Measurements from ENCODE around the gene KLHL14. TPM values are rescaled to one million over a fixed set of nuclear protein-coding genes. Genes with fewer than 3 reads are reported as not detected.

The KLHL14 gene
- total RNA-seq, 1 experiment from 2014 or later, result not detected

DNA sequence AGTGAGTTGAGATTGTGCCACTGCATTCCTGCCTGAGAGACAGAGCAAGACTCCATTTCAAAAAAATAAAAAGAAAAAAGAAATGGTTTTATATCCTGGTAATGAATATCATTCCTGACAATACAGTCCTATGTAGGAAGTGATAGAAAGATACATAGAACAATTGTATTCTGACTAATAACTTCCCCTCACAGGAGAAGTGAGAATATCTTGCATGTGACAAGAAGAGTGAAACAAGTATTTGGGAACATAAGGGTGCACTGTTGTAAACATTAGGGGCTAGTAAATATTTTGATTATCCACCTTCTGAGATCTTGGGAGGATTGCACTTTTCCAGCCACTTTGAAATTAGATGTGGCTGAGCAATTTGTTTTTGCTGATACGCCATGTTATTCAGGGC lies 40.7 kb downstream of the KLHL14 start:
- H3K79me2 ChIP-seq (ENCODE audit: insufficient read depth, low read length), result no peaks in the 10 kb centered on the region
- DNase-seq (ENCODE audit: low read depth, low spot score), result no peak
- intact Hi-C loops (cut with micrococcal nuclease), result no loop called here
- no peaks in the 10 kb centered on the region for H3K9me2 ChIP-seq (ENCODE audit: insufficient read depth)
- no peak overlapping the region for H3K27ac ChIP-seq (ENCODE audit: low read depth, low read length)
- TF ChIP-seq SIN3A (IDR thresholded peaks at IDR 0.05; ENCODE audit: low read depth), result no peak
- no peak for TF ChIP-seq ELF1 (IDR thresholded peaks at IDR 0.05; ENCODE audit: borderline replicate concordance, low read depth)
- TF ChIP-seq EGR1 (IDR thresholded peaks at IDR 0.05; ENCODE audit: low read depth), result no peak
- no peak for TF ChIP-seq ZNF274 (IDR thresholded peaks at IDR 0.05; ENCODE audit: low read depth, low read length)
- no peak for TF ChIP-seq POLR2A (IDR thresholded peaks at IDR 0.05; ENCODE audit: borderline replicate concordance, extremely low read depth, insufficient read depth, insufficient read length)
- TF ChIP-seq, protein P1, sequence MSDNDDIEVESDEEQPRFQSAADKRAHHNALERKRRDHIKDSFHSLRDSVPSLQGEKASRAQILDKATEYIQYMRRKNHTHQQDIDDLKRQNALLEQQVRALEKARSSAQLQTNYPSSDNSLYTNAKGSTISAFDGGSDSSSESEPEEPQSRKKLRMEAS (IDR thresholded peaks at IDR 0.05), result no peak
- no peak for TF ChIP-seq TCF7L2 (IDR thresholded peaks at IDR 0.05; ENCODE audit: borderline replicate concordance, extremely low read depth, insufficient read depth, insufficient read length)
- BruUV-seq (replicated peaks), result no TSS peak
- CTCF ChIA-PET, result no interaction called here
- H3K36me3 ChIP-seq (ENCODE audit: control insufficient read depth in 1 of 2, insufficient read depth in 2 of 2, low read length in 2 of 2), result no peaks in the 10 kb centered on the region
- H4K20me1 ChIP-seq (ENCODE audit: insufficient read depth), result no peaks in the 10 kb centered on the region
- ATAC-seq, result no peak
- H3K9me3 ChIP-seq (ENCODE audit: control insufficient read depth in 1 of 2, insufficient read depth in 1 of 2, low read depth in 1 of 2, low read length in 2 of 2), result no peaks in the 10 kb centered on the region
- no peak overlapping the region for H2AFZ ChIP-seq (ENCODE audit: low read depth, low read length, poor library complexity, severe bottlenecking)
- H3K4me2 ChIP-seq (ENCODE audit: low read length), result no peak overlapping the region
- RAD21 ChIA-PET (ENCODE audit: low non-redundant PET in 1 of 2, low total read pairs in 2 of 2, uncharacterized antibody in 2 of 2, unreplicated experiment in 2 of 2), result no interaction called here
- H3K4me3 ChIP-seq (replicated peaks in 1 of 2; ENCODE audit: low read depth in 1 of 2, low read length in 2 of 2), result no peak overlapping the region
- POLR2A ChIA-PET, result no interaction called here
- no peak overlapping the region for H3K9ac ChIP-seq (ENCODE audit: low read length)
- H3K4me1 ChIP-seq (ENCODE audit: control insufficient read depth in 1 of 2, insufficient read depth in 2 of 2, low read length in 2 of 2), result no peaks in the 10 kb centered on the region
- no peaks in the 10 kb centered on the region for H3K27me3 ChIP-seq (ENCODE audit: insufficient read depth, low read length)

DNA sequence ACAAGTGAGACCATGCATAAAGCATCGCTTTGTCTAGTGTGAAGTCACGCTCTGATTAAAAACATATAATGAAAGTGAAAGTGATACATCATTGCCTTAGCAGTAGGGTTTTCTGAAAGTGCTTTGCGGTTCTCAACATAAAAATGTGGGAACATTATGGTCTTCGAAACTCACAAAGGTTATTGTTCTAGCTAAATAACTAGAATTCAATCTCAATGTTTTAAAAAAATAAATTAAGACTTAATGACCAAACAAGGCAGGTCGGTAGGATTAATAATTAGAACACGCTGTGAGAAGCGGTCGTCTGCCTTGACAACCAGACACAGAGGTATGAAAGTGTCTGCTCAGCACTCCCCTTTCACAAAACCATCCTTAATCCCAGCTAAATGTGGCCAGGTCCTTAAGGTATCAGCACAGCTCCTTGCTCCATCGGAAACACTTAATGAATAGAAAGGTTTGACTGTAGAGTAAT lies 42.2 kb downstream of the KLHL14 start:
- Histone ChIP-seq H3K27me3 (ENCODE audit: insufficient read depth, low read length) (no peaks in the 10 kb centered on the region), H3K9ac (ENCODE audit: low read length) (no peak overlapping the region), H2AFZ (ENCODE audit: low read depth, low read length, poor library complexity, severe bottlenecking) (no peak overlapping the region), H4K20me1 (ENCODE audit: insufficient read depth) (no peaks in the 10 kb centered on the region), H3K79me2 (ENCODE audit: insufficient read depth, low read length) (no peaks in the 10 kb centered on the region), H3K4me3 (replicated peaks in 1 of 2; ENCODE audit: low read depth in 1 of 2, low read length in 2 of 2) (no peak overlapping the region), H3K4me1 (ENCODE audit: control insufficient read depth in 1 of 2, insufficient read depth in 2 of 2, low read length in 2 of 2) (no peaks in the 10 kb centered on the region), H3K9me3 (ENCODE audit: control insufficient read depth in 1 of 2, insufficient read depth in 1 of 2, low read depth in 1 of 2, low read length in 2 of 2) (no peaks in the 10 kb centered on the region), H3K27ac (ENCODE audit: low read depth, low read length) (no peak overlapping the region), H3K36me3 (ENCODE audit: control insufficient read depth in 1 of 2, insufficient read depth in 2 of 2, low read length in 2 of 2) (no peaks in the 10 kb centered on the region), H3K4me2 (ENCODE audit: low read length) (no peak overlapping the region), H3K9me2 (ENCODE audit: insufficient read depth) (no peaks in the 10 kb centered on the region)
- DNase-seq (ENCODE audit: low read depth, low spot score) (no peak), ATAC-seq (no peak)
- ChIA-PET RAD21 (ENCODE audit: low non-redundant PET in 1 of 2, low total read pairs in 2 of 2, uncharacterized antibody in 2 of 2, unreplicated experiment in 2 of 2) (no interaction called here), POLR2A (no interaction called here), CTCF (no interaction called here)
- no peak for TF ChIP-seq SRF (IDR thresholded peaks at IDR 0.05; ENCODE audit: low read depth)
- no peak for TF ChIP-seq FOSL1 (IDR thresholded peaks at IDR 0.05; ENCODE audit: low read depth)
- no peak for TF ChIP-seq SIN3A (IDR thresholded peaks at IDR 0.05; ENCODE audit: low read depth)
- no peak for TF ChIP-seq EGR1 (IDR thresholded peaks at IDR 0.05; ENCODE audit: low read depth)
- TF ChIP-seq POLR2A (IDR thresholded peaks at IDR 0.05; ENCODE audit: borderline replicate concordance, extremely low read depth, insufficient read depth, insufficient read length), result no peak
- no peak for TF ChIP-seq ZNF274 (IDR thresholded peaks at IDR 0.05; ENCODE audit: low read depth, low read length)
- no TSS peak for BruUV-seq (replicated peaks)
- intact Hi-C loops (cut with micrococcal nuclease), result no loop called here
